Prostate gland (tissue), 2 donors: ENCODE results near the gene FBXW2. TPM values are rescaled to one million over a fixed set of nuclear protein-coding genes. Genes with fewer than 3 reads are reported as not detected.

Experiments used
- DNase-seq: peaks from one replicate; pipeline ENCODE4 v3.0.0-alpha.2; 2019; ENCODE audit warnings: low spot score
- H3K27ac ChIP-seq, 2 donors: fragments of 200-600 bp; sonication (generic); 2 replicates each; pipeline ENCODE4 v1.5.1; 2017 to 2019
- H3K27me3 ChIP-seq: fragments of 200-600 bp; sonication (generic); replicated peaks from 2 replicates; pipeline ENCODE4 v1.5.1; 2019; ENCODE audit not compliant: insufficient read depth
- H3K36me3 ChIP-seq, 2 donors: fragments of 200-600 bp; sonication (generic); 1 replicate in 1 of 2; 2 replicates in 1 of 2; pipeline versions ENCODE4 v1.5.1 to v1.8.1; 2017 to 2019
- H3K4me1 ChIP-seq: fragments of 200-600 bp; sonication (generic); replicated peaks from 2 replicates; pipeline ENCODE4 v1.5.1; 2019
- H3K4me3 ChIP-seq, 2 donors: fragments of 200-600 bp; sonication (generic); 2 replicates each; pipeline ENCODE4 v1.5.1; 2017 to 2019
- H3K9me3 ChIP-seq: fragments of 200-600 bp; sonication (generic); 2 replicates; pipeline ENCODE4 v1.5.1; 2017
- POLR2A ChIP-seq: fragments of 450-650 bp; IDR thresholded peaks from one replicate; pipeline ENCODE4 v1.6.1; 2016; ENCODE audit warnings: antibody characterized with exemption, mild to moderate bottlenecking
- POLR2AphosphoS5 ChIP-seq: sonication (generic); formaldehyde crosslinking; IDR thresholded peaks from one replicate; pipeline ENCODE4 v1.6.1; 2017; ENCODE audit warnings: antibody characterized with exemption
- WGBS: methylation state at CpG from one replicate; pipeline ENCODE4 v1.1.5; 2018; 5-methylcytosine and 5-hydroxymethylcytosine counted together
- intact Hi-C: fragments of 100-400 bp; cut with DNase I; formaldehyde crosslinking; loops from one replicate; pipeline ENCODE4 v1.14.2; 2022
- total RNA-seq, 2 donors: library from RNA; depleted of rRNA; stranded (reverse); fragments of >200 nt; gene quantifications; one replicate each; pipeline ENCODE4 v1.1.0, GENCODE V29; 2016
- TF ChIP-seq, protein P1 (sequence below), 4 experiments: fragments of 200-600 bp in 2 of 4; fragments of 450-650 bp in 2 of 4; sonication (generic) in 2 of 4; IDR thresholded peaks; 1 replicate in 3 of 4; 2 replicates in 1 of 4; pipeline ENCODE4 v1.5.1; 2016 to 2019; ENCODE audit warnings: antibody characterized with exemption in 4 of 4, mild to moderate bottlenecking in 2 of 4, moderate library complexity in 2 of 4

Gene FBXW2
- total RNA-seq, 2 donors from 2014 or later = 38.3 to 57.1 TPM

DNA sequence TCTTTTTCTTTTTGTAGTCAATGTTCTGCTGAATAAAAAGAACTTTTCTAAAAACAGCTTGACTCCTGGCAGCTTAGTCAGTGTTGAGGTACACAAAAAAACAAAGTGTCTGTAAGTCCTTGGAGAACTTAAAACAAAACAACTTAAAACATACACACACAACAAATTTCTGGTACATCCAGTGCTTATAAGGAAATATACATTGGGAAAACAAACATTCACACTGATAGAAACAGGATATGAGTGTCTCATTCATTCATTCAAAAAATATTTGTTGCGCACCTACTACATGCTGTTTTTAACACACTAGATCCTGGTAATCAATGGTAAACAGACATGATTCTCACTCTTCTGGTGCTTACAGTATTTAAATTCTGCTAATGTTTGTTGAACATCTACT, 51.5 kb downstream of the FBXW2 start:
- no peaks in the 10 kb centered on the region for H3K27me3 ChIP-seq
- intact Hi-C loops = no loop called here
- no peaks in the 10 kb centered on the region for H3K36me3 ChIP-seq
- TF ChIP-seq POLR2AphosphoS5 = no peak
- TF ChIP-seq, protein P1, sequence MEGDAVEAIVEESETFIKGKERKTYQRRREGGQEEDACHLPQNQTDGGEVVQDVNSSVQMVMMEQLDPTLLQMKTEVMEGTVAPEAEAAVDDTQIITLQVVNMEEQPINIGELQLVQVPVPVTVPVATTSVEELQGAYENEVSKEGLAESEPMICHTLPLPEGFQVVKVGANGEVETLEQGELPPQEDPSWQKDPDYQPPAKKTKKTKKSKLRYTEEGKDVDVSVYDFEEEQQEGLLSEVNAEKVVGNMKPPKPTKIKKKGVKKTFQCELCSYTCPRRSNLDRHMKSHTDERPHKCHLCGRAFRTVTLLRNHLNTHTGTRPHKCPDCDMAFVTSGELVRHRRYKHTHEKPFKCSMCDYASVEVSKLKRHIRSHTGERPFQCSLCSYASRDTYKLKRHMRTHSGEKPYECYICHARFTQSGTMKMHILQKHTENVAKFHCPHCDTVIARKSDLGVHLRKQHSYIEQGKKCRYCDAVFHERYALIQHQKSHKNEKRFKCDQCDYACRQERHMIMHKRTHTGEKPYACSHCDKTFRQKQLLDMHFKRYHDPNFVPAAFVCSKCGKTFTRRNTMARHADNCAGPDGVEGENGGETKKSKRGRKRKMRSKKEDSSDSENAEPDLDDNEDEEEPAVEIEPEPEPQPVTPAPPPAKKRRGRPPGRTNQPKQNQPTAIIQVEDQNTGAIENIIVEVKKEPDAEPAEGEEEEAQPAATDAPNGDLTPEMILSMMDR (IDR thresholded peaks at IDR 0.05) = no peak
- no peak for TF ChIP-seq POLR2A
- no peaks in the 10 kb centered on the region for H3K9me3 ChIP-seq
- no peak for DNase-seq
- H3K27ac ChIP-seq = no peak overlapping the region
- no peak overlapping the region for H3K4me3 ChIP-seq
- H3K4me1 ChIP-seq = no peaks in the 10 kb centered on the region
- WGBS = 93% methylated on average over 1 of the region's 1 CpG

DNA sequence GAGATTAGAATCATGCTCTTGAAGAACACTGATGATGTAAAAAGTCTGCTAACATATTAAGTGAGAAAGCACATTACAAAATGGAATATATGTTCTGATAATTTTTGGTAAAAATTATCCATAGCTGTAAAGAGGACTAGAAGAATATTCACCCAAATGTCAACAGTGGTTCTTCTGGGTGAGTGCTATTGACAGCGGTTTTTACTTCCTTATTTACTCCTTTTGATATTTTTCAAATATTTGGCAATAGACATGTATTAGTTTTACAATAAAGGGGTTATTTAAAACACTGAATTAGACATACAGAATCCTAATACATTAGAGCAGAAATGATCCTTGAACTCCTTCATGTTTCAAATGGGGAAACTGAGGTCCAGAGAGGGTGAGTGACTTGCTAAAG, 52.0 kb downstream of the FBXW2 start:
- no peaks in the 10 kb centered on the region for H3K9me3 ChIP-seq
- H3K36me3 ChIP-seq = no peaks in the 10 kb centered on the region
- no peaks in the 10 kb centered on the region for H3K27me3 ChIP-seq
- H3K27ac ChIP-seq = no peak overlapping the region
- no peaks in the 10 kb centered on the region for H3K4me1 ChIP-seq
- no peak for DNase-seq
- TF ChIP-seq, protein P1 (IDR thresholded peaks at IDR 0.05) = no peak
- no peak for TF ChIP-seq POLR2A
- TF ChIP-seq POLR2AphosphoS5 = no peak
- intact Hi-C loops = no loop called here
- no peak overlapping the region for H3K4me3 ChIP-seq
- WGBS = 67% methylated on average over 1 of the region's 1 CpG

DNA sequence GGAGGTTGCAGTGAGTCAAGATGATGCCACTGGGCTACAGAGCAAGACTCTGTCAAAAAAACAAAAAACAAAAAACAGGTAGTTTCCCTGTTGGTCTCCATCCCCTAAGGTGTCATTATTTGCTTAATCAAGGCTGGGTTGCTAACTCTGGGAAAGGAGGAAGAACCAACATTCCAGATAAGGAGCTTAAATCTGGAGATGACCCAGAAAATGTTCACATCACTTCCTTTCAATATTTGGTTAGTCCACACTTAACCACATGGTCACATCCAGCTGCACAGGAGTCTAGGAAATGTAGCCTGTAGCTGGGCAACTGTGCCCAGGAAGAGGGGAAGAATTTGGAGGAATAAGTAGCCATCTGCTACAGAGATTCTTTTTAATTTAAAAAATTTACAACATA, 53.1 kb downstream of the FBXW2 start:
- H3K36me3 ChIP-seq = no peaks in the 10 kb centered on the region
- H3K4me3 ChIP-seq = no peak overlapping the region
- H3K27ac ChIP-seq = no peak overlapping the region
- DNase-seq = no peak
- H3K27me3 ChIP-seq = no peaks in the 10 kb centered on the region
- intact Hi-C loops = no loop called here
- no peaks in the 10 kb centered on the region for H3K4me1 ChIP-seq
- H3K9me3 ChIP-seq = no peaks in the 10 kb centered on the region
- TF ChIP-seq, protein P1 (IDR thresholded peaks at IDR 0.05) = no peak
- TF ChIP-seq POLR2A (no peak), POLR2AphosphoS5 (no peak)

DNA sequence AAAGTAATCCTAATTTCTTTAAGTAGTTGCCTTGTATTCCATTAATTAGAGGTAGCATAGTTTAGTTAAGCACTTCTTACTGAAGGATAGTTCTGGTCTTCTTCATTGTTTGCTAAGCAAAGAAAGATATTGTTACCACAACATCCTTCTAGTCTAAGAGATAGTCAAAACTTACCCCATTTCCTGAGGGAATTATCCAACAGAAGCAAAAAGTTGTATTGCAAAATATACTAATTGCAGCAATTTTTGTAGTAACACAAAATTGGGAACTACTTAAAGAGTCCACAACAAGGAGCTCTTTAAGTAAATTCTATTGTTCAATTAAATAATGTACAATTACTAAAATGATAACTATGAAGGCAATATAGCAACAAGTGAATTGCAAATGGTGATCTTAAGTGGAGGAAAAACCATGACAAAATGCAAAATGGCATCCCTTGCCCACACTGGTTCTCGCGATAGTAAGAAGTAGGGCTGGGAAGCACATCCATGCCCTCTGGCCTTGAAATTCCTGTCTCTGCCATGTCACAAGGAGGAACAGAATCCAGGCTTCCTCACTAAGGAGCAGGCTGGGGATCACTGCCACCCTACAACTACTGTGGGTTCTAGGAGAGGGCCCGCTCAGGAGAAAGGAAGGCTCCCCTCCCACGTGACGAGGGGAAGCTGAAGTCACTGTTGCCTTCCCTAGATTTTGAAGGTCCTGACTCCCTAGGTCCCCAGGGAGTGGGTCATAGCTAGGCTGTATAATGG, 55.6 kb downstream of the FBXW2 start:
- Histone ChIP-seq H3K9me3 (no peaks in the 10 kb centered on the region), H3K27ac (no peak overlapping the region), H3K36me3 (no peaks in the 10 kb centered on the region), H3K27me3 (no peaks in the 10 kb centered on the region), H3K4me1 (no peaks in the 10 kb centered on the region), H3K4me3 (no peak overlapping the region)
- WGBS = 93% methylated on average over 5 of the region's 5 CpGs
- intact Hi-C loops = no loop called here
- no peak for TF ChIP-seq POLR2A
- no peak for TF ChIP-seq POLR2AphosphoS5
- TF ChIP-seq, protein P1 (IDR thresholded peaks at IDR 0.05) = no peak
- no peak for DNase-seq

DNA sequence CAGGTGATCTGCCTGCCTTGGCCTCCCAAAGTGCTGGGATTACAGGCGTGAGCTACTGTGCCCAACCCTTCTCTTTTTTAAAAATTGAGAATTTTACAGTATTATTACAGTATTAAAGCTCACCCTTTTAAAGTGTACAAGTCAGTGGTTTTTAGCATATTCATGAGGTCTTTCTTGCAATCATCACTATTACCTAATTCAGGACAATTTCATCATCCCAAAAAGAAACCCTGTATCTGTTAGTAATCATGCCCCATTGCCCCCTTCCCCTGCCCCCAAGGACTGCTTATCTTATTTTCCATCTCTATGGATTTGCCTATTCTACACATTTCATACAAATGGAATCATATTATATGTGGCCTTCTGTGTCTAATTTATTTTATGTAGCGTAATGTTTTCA, 56.3 kb downstream of the FBXW2 start:
- 90% methylated on average over 2 of the region's 2 CpGs for WGBS
- no peaks in the 10 kb centered on the region for H3K4me1 ChIP-seq
- H3K9me3 ChIP-seq = no peaks in the 10 kb centered on the region
- DNase-seq = no peak
- H3K27ac ChIP-seq = no peak overlapping the region
- no peaks in the 10 kb centered on the region for H3K36me3 ChIP-seq
- H3K27me3 ChIP-seq = no peaks in the 10 kb centered on the region
- no peak overlapping the region for H3K4me3 ChIP-seq
- intact Hi-C loops = no loop called here
- TF ChIP-seq POLR2AphosphoS5 (no peak), POLR2A (no peak)
- TF ChIP-seq, protein P1 (IDR thresholded peaks at IDR 0.05) = no peak
